ENCODE data around the gene MRPL20.

The MRPL20 gene

GRCh38 chr1:1366699-1367066 is 40.4 kb downstream of the MRPL20 start:
- in situ Hi-C loops (cut with MboI; ENCODE audit: low sequenced_read_pairs), result no loop called here

GRCh38 chr1:1365875-1366698 is 41.0 kb downstream of the MRPL20 start:
- in situ Hi-C loops (cut with MboI; ENCODE audit: low sequenced_read_pairs), result no loop called here

GRCh38 chr1:1364266-1364665 is 42.8 kb downstream of the MRPL20 start:
- in situ Hi-C loops (cut with MboI; ENCODE audit: low sequenced_read_pairs), result no loop called here

- in situ Hi-C loops (cut with MboI; ENCODE audit: low sequenced_read_pairs), result no loop called here
Observed at GRCh38 chr1:1361982-1362423, 45.1 kb downstream of the MRPL20 start.

- in situ Hi-C loops (cut with MboI; ENCODE audit: low sequenced_read_pairs), result no loop called here
Observed at GRCh38 chr1:1361233-1361981, 45.7 kb downstream of the MRPL20 start.

GRCh38 chr1:1360506-1361169 is 46.5 kb downstream of the MRPL20 start:
- in situ Hi-C loops (cut with MboI; ENCODE audit: low sequenced_read_pairs), result no loop called here

- in situ Hi-C loops (cut with MboI; ENCODE audit: low sequenced_read_pairs), result no loop called here
Observed at GRCh38 chr1:1359664-1360468, 47.2 kb downstream of the MRPL20 start.

GRCh38 chr1:1359308-1359663 is 47.8 kb downstream of the MRPL20 start:
- in situ Hi-C loops (cut with MboI; ENCODE audit: low sequenced_read_pairs), result no loop called here

GRCh38 chr1:1358433-1359271 is 48.4 kb downstream of the MRPL20 start, which contains the start of gene MXRA8:
MXRA8 (minus strand) TSS chr1:1358555; CDS start chr1:1358504, 51 bp downstream.
- in situ Hi-C loops (cut with MboI; ENCODE audit: low sequenced_read_pairs), result no loop called here

- in situ Hi-C loops (cut with MboI; ENCODE audit: low sequenced_read_pairs), result no loop called here
Observed at GRCh38 chr1:1357871-1358432, 49.1 kb downstream of the MRPL20 start.

- in situ Hi-C loops (cut with MboI; ENCODE audit: low sequenced_read_pairs), result no loop called here
Observed at GRCh38 chr1:1356796-1357401, 50.2 kb downstream of the MRPL20 start.

- in situ Hi-C loops (cut with MboI; ENCODE audit: low sequenced_read_pairs), result no loop called here
Observed at GRCh38 chr1:1356166-1356795, 50.8 kb downstream of the MRPL20 start.

GRCh38 chr1:1355416-1355815 is 51.7 kb downstream of the MRPL20 start:
- in situ Hi-C loops (cut with MboI; ENCODE audit: low sequenced_read_pairs), result no loop called here

GRCh38 chr1:1354271-1355247 is 52.5 kb downstream of the MRPL20 start:
- in situ Hi-C loops (cut with MboI; ENCODE audit: low sequenced_read_pairs), result no loop called here

GRCh38 chr1:1353389-1354151 is 53.5 kb downstream of the MRPL20 start:
- in situ Hi-C loops (cut with MboI; ENCODE audit: low sequenced_read_pairs), result no loop called here

GRCh38 chr1:1352786-1353388 is 54.2 kb downstream of the MRPL20 start:
- in situ Hi-C loops (cut with MboI; ENCODE audit: low sequenced_read_pairs), result no loop called here
